ENCODE data around the gene MUSTN1. TPM values are rescaled to one million over a fixed set of nuclear protein-coding genes. Genes with fewer than 3 reads are reported as not detected.
A peak's percentile ranks its signal among the peaks of the same experiment; 100 is the strongest.

MUSTN1 gene
- total RNA-seq, result 1 to 10 TPM; 3.5 to 3.6 TPM
- 21.7 TPM for polyA plus RNA-seq (ENCODE audit: insufficient read depth, low read depth, low replicate concordance)
- long read RNA-seq, donor 1, partial matches to known transcripts, result 0 of 1 reads
- long read RNA-seq, donor 1, other reads (novel, unspliced or antisense), result 0 of 1 reads
- long read RNA-seq, donor 2, result 0 reads

GRCh38 chr3:52834871-52835501 is at the start of gene MUSTN1:
TSS of gene MUSTN1 (minus strand) at chr3:52835019. CDS start at chr3:52834948, 71 bp downstream.
- no peak within 1 kb of the TSS for H3K27ac ChIP-seq
- DNase-seq, result peak; percentile 29
- no peaks in the 10 kb centered on the region for H3K27me3 ChIP-seq
- intact Hi-C loops (cut with DNase I; ENCODE audit: low total_unique reads), result no loop called here
- no peaks in the 10 kb centered on the region for H3K4me1 ChIP-seq
- WGBS, 2 donors, result 58 to 67% methylated on average over 10 to 11 of the region's 11 CpGs
- H3K36me3 ChIP-seq (ENCODE audit: low read depth, missing control alignments), result no peaks in the 10 kb centered on the region
- TF ChIP-seq CTCF (IDR thresholded peaks at IDR 0.05), result no peak
- no peak for TF ChIP-seq POLR2A (IDR thresholded peaks at IDR 0.05)
- no peak within 1 kb of the TSS for H3K4me3 ChIP-seq
- H3K9me3 ChIP-seq, result no peaks in the 10 kb centered on the region

GRCh38 chr3:52882377-52882776 is 47.6 kb upstream of the MUSTN1 start:
- 90 to 93% methylated on average over 4 of the region's 4 CpGs for WGBS, 2 donors
- no peak for TF ChIP-seq CTCF (IDR thresholded peaks at IDR 0.05)
- no peak for TF ChIP-seq POLR2A (IDR thresholded peaks at IDR 0.05)
- no peaks in the 10 kb centered on the region for H3K27me3 ChIP-seq
- no peaks in the 10 kb centered on the region for H3K36me3 ChIP-seq (ENCODE audit: low read depth, missing control alignments)
- peaks cover 4% of the 10 kb centered on the region for H3K4me1 ChIP-seq
- intact Hi-C loops (cut with DNase I; ENCODE audit: low total_unique reads), result no loop called here
- DNase-seq, result no peak
- H3K27ac ChIP-seq, result no peak overlapping the region
- H3K9me3 ChIP-seq, result no peaks in the 10 kb centered on the region
- no peak overlapping the region for H3K4me3 ChIP-seq

- no peak overlapping the region for H3K27ac ChIP-seq
- no peak overlapping the region for H3K4me3 ChIP-seq
- H3K36me3 ChIP-seq (ENCODE audit: low read depth, missing control alignments), result no peaks in the 10 kb centered on the region
- no peaks in the 10 kb centered on the region for H3K9me3 ChIP-seq
- no peaks in the 10 kb centered on the region for H3K27me3 ChIP-seq
- TF ChIP-seq POLR2A (IDR thresholded peaks at IDR 0.05) (no peak), CTCF (IDR thresholded peaks at IDR 0.05) (no peak)
- intact Hi-C loops (cut with DNase I; ENCODE audit: low total_unique reads), result no loop called here
- H3K4me1 ChIP-seq, result peaks cover 4% of the 10 kb centered on the region
- 83 to 100% methylated on average over 2 to 4 of the region's 4 CpGs for WGBS, 2 donors
- DNase-seq, result no peak
Measured at GRCh38 chr3:52881871-52882270, 47.1 kb upstream of the MUSTN1 start.

- H3K36me3 ChIP-seq (ENCODE audit: low read depth, missing control alignments), result no peaks in the 10 kb centered on the region
- H3K9me3 ChIP-seq, result no peaks in the 10 kb centered on the region
- no peaks in the 10 kb centered on the region for H3K4me1 ChIP-seq
- no peak overlapping the region for H3K4me3 ChIP-seq
- no peak overlapping the region for H3K27ac ChIP-seq
- no peak for DNase-seq
- 86 to 91% methylated on average over 3 of the region's 3 CpGs for WGBS, 2 donors
- no peaks in the 10 kb centered on the region for H3K27me3 ChIP-seq
- no peak for TF ChIP-seq CTCF (IDR thresholded peaks at IDR 0.05)
- no peak for TF ChIP-seq POLR2A (IDR thresholded peaks at IDR 0.05)
- intact Hi-C loops (cut with DNase I; ENCODE audit: low total_unique reads), result no loop called here
Measured at GRCh38 chr3:52880474-52880873, 45.7 kb upstream of the MUSTN1 start.

GRCh38 chr3:52880047-52880446 is 45.2 kb upstream of the MUSTN1 start:
- Histone ChIP-seq H3K4me3 (no peak overlapping the region), H3K27me3 (no peaks in the 10 kb centered on the region), H3K4me1 (no peaks in the 10 kb centered on the region), H3K9me3 (no peaks in the 10 kb centered on the region), H3K36me3 (ENCODE audit: low read depth, missing control alignments) (no peaks in the 10 kb centered on the region), H3K27ac (no peak overlapping the region)
- intact Hi-C loops (cut with DNase I; ENCODE audit: low total_unique reads), result no loop called here
- DNase-seq, result no peak
- no peak for TF ChIP-seq POLR2A (IDR thresholded peaks at IDR 0.05)
- TF ChIP-seq CTCF (IDR thresholded peaks at IDR 0.05), result no peak
- 90 to 91% methylated on average over 5 of the region's 5 CpGs for WGBS, 2 donors

Data from testis (tissue), 5 donors.